NCI-H1105 (cell line): ENCODE measurements around the gene STEAP4.
"Not testable (repeated sequence)": the region's sequence is repeated elsewhere in the genome, so short reads cannot be mapped to it uniquely, and the experiment has no call there.

Experiments used
- DNase-seq: peaks from one replicate; lab custom pipeline; 2025; lab: John Stamatoyannopoulos, UW

Gene STEAP4

GRCh38 chr7:88312061-88312663, 5.5 kb upstream of the STEAP4 start:
- no peak for DNase-seq

DNA sequence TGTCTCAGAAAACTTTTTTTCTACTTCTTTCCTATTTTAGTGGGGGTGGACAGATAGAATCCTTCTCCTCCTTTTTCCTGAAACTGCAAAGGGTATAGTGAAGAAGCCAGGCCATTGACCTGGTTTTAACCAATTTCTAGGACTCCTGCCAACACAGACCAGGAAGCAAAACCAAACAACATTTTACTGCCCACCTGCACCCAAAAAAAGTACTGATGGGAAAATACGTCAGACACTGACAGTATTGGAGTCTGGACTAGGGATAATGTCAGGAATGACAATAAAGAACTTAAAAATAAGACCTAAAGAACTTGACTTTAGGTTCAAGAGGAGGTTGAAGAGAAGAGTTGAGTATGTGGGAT, 5.0 kb upstream of the STEAP4 start:
- no peak for DNase-seq

- no peak for DNase-seq
These were observed 4.4 kb upstream of the STEAP4 start for GRCh38 chr7:88310956-88311674.

- DNase-seq = no peak
These were observed 3.1 kb upstream of the STEAP4 start for GRCh38 chr7:88309819-88310218.

DNA sequence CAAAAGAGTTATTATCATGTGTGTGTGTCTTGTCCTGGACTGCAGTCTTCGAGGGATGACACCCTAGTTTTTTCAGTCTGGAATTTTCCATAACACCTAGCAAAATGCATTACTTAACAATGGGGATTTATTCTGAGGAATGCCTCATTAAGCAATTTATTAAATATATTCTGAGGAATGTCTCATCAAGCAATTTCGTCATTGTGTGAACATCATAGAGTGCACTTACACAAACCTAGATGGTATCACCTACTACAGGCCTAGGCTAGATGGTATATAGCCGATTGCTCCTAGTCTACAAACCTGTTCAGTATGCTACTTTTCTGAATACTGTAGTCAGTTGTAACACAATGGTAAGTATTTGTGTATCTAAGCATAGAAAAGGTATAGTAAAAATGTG, 1.1 kb upstream of the STEAP4 start:
- no peak for DNase-seq

DNA sequence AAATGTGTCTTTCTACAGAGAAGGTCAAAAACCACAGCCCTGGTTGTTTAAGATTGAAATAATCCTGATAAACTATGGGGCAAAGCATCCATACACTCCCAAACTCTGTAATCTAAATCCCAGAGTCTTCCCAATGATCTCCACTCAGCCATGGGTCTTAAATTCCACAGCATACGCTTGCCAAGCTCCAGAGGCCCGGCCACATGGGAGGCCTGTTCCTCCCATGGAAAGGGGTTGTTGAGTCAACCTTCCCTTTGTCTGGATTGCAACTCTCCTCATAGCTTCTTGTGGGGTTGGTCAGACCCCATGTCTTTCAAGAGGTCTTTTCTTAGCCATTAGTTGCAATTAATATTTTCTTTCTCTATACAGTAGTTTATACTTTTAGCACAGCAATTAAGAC, 718 bp upstream of the STEAP4 start:
- no peak for DNase-seq

DNA sequence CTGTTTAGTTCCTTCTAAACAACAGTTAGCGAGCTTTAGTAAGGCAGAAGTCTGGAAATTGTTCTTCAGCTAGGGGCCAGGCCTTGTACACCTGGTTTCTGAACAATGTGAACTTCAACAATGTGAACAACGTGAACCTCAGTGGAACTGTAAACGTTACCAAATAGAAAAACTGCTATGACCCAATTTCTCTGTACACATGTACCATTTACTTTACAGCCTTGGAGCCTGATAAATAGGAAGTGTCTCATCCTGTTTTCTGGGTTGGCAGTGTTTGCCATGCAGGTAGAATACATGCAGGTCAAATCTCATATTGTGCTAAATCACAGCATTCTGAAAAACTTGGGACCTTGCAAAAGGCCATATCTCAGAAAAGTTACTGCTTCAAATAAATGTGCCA, 1.6 kb downstream of the STEAP4 start:
- DNase-seq = no peak

DNA sequence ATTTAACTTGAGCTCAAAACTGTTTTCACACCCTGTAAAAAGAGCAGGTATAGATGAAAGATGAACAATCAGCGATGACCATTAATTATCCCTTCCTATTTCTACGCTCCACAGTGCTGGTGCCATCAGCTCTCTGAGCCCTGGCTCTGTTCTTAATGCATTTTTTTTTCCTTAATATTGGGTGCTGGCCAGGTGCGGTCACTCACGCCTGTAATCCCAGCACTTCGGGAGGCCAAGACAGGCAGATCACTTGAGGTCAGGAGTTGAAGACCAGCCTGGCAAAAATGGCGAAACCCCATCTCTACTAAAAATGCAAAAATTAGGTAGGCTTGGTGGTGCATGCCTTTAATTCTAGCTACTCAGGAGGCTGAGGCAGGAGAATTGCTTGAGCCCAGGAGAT, 4.2 kb downstream of the STEAP4 start:
- DNase-seq = no peak

DNA sequence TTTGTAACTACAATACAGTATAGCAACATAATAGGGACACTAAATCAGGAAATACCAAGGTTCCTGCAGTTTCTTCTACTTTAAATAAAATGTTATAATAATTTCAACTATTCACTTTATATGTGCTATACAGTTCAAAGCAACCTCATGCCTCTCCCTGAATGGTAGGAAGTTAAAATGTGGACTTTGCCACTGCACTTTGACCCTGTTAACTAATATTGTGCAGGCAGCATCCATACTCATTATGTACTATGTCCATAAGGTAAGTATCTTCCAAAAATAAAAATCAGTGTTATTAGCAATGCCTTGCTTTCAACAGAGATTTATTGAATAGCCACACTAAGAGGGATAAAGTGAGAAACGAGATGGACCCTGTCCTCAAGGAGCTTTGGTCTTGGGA, 4.8 kb downstream of the STEAP4 start:
- no peak for DNase-seq

DNA sequence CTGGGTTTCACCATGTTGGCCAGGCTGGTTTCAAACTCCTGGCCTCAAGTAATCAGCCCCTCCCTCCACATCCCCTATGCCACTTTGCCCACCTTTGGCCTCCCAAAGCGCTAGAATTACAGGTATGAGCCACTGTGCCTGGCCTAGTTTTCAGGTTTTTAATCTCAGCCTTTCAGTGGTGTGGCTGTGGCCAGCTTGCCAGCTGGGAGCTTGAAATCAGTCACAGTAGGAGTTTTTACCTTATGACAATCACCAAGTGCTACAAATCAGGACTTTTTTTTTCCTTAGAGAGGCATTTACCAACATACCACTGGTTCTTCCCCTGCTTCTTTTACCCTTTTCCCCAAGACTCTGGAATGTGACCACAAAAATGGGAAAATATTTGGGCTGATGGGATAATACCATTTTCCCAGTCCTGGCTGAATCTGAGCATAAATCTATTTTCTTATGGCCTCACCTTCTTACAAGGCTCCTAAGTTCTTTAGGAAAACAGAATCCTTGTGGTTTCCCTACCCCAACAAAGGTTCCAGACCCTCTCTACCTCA, 6.2 kb downstream of the STEAP4 start:
- no peak for DNase-seq

GRCh38 chr7:88299126-88299525, 7.6 kb downstream of the STEAP4 start:
- DNase-seq = no peak

GRCh38 chr7:88293866-88294265, 12.8 kb downstream of the STEAP4 start:
- DNase-seq = no peak

DNA sequence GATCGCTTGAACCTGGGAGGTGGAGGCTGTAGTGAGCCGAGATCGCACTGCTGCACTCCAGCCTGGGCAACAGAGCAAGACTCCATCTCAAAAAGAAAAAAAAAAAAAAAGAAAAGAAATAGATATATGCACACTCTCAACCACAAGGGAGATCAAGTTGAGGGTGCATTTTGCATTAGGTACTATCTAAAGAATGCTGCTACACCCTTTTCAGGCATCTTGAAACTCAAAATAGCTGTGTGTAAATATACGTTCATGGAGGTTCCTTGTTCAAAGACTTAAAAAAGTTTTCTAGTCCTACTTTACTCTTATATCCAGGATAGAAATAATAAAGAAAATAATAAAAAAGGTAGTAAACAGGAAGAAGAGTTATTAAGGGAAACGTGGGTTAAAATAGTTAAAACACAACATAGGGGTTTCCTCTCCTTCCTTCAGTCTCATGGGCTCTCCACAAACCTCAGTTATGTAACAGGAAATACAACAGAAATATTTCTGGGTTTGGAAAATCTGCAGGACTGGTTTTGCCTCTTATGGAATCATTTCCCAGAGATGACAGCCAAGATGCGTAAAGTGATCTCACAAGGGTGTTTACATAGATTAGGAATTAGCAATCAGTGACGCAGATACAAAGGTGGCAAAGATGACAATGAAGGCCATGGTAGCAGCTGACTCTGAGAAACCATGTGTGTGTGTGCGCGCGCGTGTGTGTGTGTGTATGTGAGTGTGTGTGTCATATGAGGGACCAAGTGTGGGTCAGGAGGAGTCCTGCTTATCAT, 15.1 kb downstream of the STEAP4 start:
- DNase-seq = no peak

DNA sequence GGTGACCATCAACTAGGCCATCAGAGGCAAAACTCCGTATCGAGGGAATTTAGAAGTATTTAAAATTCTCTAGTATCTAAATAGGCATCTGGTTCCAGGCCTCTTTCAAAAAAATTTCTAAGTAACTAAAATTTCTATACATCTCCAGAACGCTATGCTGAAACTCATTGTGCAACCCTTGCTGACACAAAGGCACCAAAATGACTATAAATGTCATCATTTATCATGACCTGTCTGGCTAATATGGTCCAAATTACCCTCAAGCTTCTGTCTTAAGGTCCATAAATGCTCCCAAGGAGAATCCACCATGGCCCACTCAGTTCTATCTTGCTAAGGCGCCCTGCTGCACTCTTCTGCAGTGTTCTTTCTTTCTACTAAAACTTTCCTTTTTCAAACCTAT, 16.2 kb downstream of the STEAP4 start:
- DNase-seq = no peak

GRCh38 chr7:88289564-88290025, 17.1 kb downstream of the STEAP4 start:
- DNase-seq = no peak

DNA sequence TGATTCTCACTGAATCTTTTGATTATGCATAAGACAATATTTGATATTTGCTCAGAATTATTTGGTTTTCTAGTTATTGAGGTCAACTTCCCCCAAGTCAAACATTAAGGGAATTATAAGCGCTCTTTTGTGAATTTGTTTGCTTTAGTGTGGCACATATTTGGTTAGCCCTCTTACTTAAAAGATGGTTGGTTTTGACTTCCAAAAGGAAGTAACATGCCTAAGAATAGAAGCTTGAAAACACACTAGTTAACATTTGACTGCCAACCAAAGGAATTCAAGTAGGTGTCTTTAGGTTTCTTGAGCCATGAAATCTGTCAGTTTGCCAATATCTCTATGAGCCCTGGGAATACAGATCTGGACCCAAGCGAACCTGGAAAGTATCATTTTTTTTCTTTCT, 24.9 kb downstream of the STEAP4 start:
- no peak for DNase-seq

- DNase-seq = no peak
These were observed 25.9 kb downstream of the STEAP4 start for GRCh38 chr7:88280801-88281200.

DNA sequence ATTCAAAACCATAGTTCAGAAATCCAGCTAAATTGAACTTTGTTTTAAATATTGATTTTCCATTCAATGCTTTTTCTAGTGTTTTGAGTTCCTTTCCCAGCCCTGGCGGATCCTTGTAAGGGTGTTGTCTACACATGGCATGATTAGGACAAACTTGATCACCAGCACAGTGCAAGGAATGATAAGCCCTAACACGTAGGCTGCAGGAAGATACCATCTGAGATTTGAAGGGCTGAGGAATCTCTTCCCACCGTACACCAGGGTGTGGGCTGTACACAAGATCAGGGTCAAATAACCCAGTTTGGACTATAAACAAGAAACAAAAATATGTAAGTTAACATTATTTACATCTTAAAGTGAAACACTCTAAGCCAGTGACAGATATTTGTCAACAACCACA, 27.4 kb downstream of the STEAP4 start:
- DNase-seq = no peak

GRCh38 chr7:88278881-88279280, 27.8 kb downstream of the STEAP4 start:
- DNase-seq = no peak

GRCh38 chr7:88276605-88277153, 30.0 kb downstream of the STEAP4 start:
- DNase-seq = no peak

DNA sequence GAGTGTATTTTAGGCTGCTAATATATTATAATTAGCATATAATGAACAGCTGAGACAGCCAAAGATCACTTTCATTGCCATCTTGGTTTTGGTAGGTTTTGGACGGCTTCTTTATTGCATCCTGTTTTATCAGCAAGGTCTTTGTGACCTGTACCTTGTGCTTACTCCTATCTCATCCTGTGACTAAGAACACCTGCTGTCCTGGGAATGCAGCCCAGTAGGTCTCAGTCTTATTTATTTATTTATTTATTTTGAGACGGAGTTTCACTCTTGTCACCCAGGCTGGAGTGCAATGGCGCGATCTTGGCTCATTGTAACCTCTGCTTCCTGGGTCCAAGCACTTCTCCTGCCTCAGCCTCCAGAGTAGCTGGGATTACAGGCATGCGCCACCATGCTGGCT, 31.8 kb downstream of the STEAP4 start:
- DNase-seq = not testable (repeated sequence)

DNA sequence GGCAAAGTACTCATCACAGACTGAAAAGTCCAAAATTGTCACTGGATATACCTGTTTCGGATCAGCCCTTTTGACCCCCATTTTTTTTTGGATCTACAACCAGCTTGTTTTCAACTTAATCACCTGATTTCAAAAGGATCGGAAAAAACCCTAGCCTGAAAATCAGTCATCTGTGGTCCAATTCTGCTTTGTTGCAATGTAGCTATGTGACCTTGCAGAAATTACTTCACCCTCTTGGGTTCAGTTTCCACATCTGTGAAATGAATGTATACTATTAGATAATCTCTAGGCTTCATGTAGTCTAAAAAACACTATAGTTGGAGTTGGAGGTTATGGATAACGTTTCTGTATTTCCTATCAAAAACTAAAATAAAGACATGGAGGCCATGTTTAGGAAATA, 37.1 kb downstream of the STEAP4 start:
- no peak for DNase-seq

- DNase-seq = no peak
These were observed 37.8 kb downstream of the STEAP4 start for GRCh38 chr7:88268858-88269257.
